Stomach (tissue), 4 donors: Measurements from ENCODE around the gene CCDC170.
"Not testable (repeated sequence)": the region's sequence is repeated elsewhere in the genome, so short reads cannot be mapped to it uniquely, and the experiment has no call there.

Experiments
- CTCF ChIP-seq, 7 experiments: fragments of 450-650 bp in 4 of 7; fragments of 200-600 bp in 3 of 7; sonication (generic) in 3 of 7; IDR thresholded peaks; one replicate each; pipeline ENCODE4 v1.5.1; 2016 to 2019; ENCODE audit warnings: antibody characterized with exemption in 7 of 7, control low read depth in 2 of 7, mild to moderate bottlenecking in 1 of 7
- EP300 ChIP-seq: sonication (generic); formaldehyde crosslinking; IDR thresholded peaks from one replicate; pipeline ENCODE4 v1.6.1; 2017; ENCODE audit warnings: antibody characterized with exemption
- POLR2A ChIP-seq, 4 donors: fragments of 450-650 bp; IDR thresholded peaks; one replicate each; pipeline ENCODE4 v1.6.1; 2016; ENCODE audit warnings: antibody characterized with exemption in 4 of 4, control low read depth in 2 of 4, mild to moderate bottlenecking in 1 of 4, moderate library complexity in 1 of 4
- POLR2AphosphoS5 ChIP-seq, 3 donors: sonication (generic); formaldehyde crosslinking; IDR thresholded peaks; one replicate each; pipeline ENCODE4 v1.6.1; 2016; ENCODE audit warnings: antibody characterized with exemption in 3 of 3

- TF ChIP-seq EP300; CTCF (IDR thresholded peaks at IDR 0.05); POLR2A (IDR thresholded peaks at IDR 0.05); POLR2AphosphoS5 (IDR thresholded peaks at IDR 0.05): not testable (repeated sequence)
These were observed 25.2 kb downstream of the CCDC170 start for GRCh38 chr6:151518992-151519391.
